Type B pancreatic cell (in vitro differentiated cells): ENCODE data around the gene RBP4. TPM values are rescaled to one million over a fixed set of nuclear protein-coding genes. Genes with fewer than 3 reads are reported as not detected.
A peak's percentile ranks its signal among the peaks of the same experiment; 100 is the strongest.

Experiments
- DNase-seq: peaks from one replicate; pipeline ENCODE4 v3.0.0; 2021; ENCODE audit warnings: mixed read lengths; ENCODE audit not compliant: unreplicated experiment; ENCODE audit errors: extremely low spot score
- H3K27ac Mint-ChIP-seq: 2 replicates; pipeline ENCODE4 v1.8.0; 2021; ENCODE audit warnings: mild to moderate bottlenecking, mixed read lengths
- H3K27me3 Mint-ChIP-seq: 2 replicates; pipeline ENCODE4 v1.8.0; 2021; ENCODE audit warnings: mixed read lengths
- H3K36me3 Mint-ChIP-seq: 2 replicates; pipeline ENCODE4 v1.8.0; 2021; ENCODE audit warnings: mixed read lengths
- H3K4me1 Mint-ChIP-seq: one replicate; pipeline ENCODE4 v1.8.0; 2021; ENCODE audit warnings: mixed read lengths; ENCODE audit not compliant: unreplicated experiment
- H3K4me3 Mint-ChIP-seq: 2 replicates; pipeline ENCODE4 v1.8.0; 2021; ENCODE audit warnings: mild to moderate bottlenecking, mixed read lengths
- H3K9me3 Mint-ChIP-seq: 2 replicates; pipeline ENCODE4 v1.8.0; 2021; ENCODE audit warnings: mixed read lengths
- CTCF ChIP-seq: fragments of 200-600 bp; sonication (generic); conservative IDR thresholded peaks from 2 replicates; pipeline ENCODE4 v1.5.0; 2021; ENCODE audit warnings: antibody characterized with exemption, mild to moderate bottlenecking
- total RNA-seq: library from RNA; stranded (reverse); gene quantifications from 2 replicates; pipeline ENCODE4 v1.2.1, GENCODE V29; 2021; ENCODE audit warnings: low replicate concordance

The RBP4 gene
- total RNA-seq, 1 donor from 2014 or later: 30.3 TPM

GRCh38 chr10:93579985-93580711, 20.9 kb downstream of the RBP4 start:
- no peak overlapping the region for H3K4me3 Mint-ChIP-seq
- no peaks in the 10 kb centered on the region for H3K9me3 Mint-ChIP-seq
- H3K36me3 Mint-ChIP-seq: peaks cover 5% of the 10 kb centered on the region
- H3K27ac Mint-ChIP-seq: no peak overlapping the region
- TF ChIP-seq CTCF: no peak
- peaks cover 11% of the 10 kb centered on the region for H3K4me1 Mint-ChIP-seq
- H3K27me3 Mint-ChIP-seq: peaks cover 16% of the 10 kb centered on the region
- no peak for DNase-seq

GRCh38 chr10:93579089-93579488, 21.9 kb downstream of the RBP4 start:
- H3K9me3 Mint-ChIP-seq: no peaks in the 10 kb centered on the region
- H3K27me3 Mint-ChIP-seq: peaks cover 21% of the 10 kb centered on the region
- no peak overlapping the region for H3K4me3 Mint-ChIP-seq
- H3K36me3 Mint-ChIP-seq: peaks cover 5% of the 10 kb centered on the region
- no peak for DNase-seq
- H3K27ac Mint-ChIP-seq: no peak overlapping the region
- no peak for TF ChIP-seq CTCF
- H3K4me1 Mint-ChIP-seq: peaks cover 11% of the 10 kb centered on the region

GRCh38 chr10:93577565-93577964, 23.5 kb downstream of the RBP4 start:
- Mint-ChIP-seq H3K27me3 (peaks cover 29% of the 10 kb centered on the region), H3K4me3 (no peak overlapping the region), H3K4me1 (peaks cover 19% of the 10 kb centered on the region), H3K27ac (no peak overlapping the region), H3K9me3 (no peaks in the 10 kb centered on the region), H3K36me3 (peaks cover 5% of the 10 kb centered on the region)
- no peak for DNase-seq
- no peak for TF ChIP-seq CTCF

- Mint-ChIP-seq H3K4me3 (no peak overlapping the region), H3K4me1 (peaks cover 19% of the 10 kb centered on the region), H3K27ac (no peak overlapping the region), H3K36me3 (peaks cover 5% of the 10 kb centered on the region), H3K9me3 (no peaks in the 10 kb centered on the region), H3K27me3 (peaks cover 35% of the 10 kb centered on the region)
- DNase-seq: no peak
- TF ChIP-seq CTCF: no peak
Observed at GRCh38 chr10:93576888-93577287, 24.1 kb downstream of the RBP4 start.

GRCh38 chr10:93573924-93574323, 27.1 kb downstream of the RBP4 start:
- H3K9me3 Mint-ChIP-seq: no peaks in the 10 kb centered on the region
- peak overlapping the region; percentile 28 for H3K4me3 Mint-ChIP-seq
- peaks cover 53% of the 10 kb centered on the region for H3K27me3 Mint-ChIP-seq
- DNase-seq: no peak
- H3K27ac Mint-ChIP-seq: no peak overlapping the region
- TF ChIP-seq CTCF: no peak
- H3K4me1 Mint-ChIP-seq: peaks cover 13% of the 10 kb centered on the region
- no peaks in the 10 kb centered on the region for H3K36me3 Mint-ChIP-seq
